EL (cell line): ENCODE data around the gene CCDC154.

ENCODE experiments used
- DNase-seq: peaks from one replicate; pipeline ENCODE4 v3.0.0-alpha.2; 2016

The CCDC154 gene

DNA sequence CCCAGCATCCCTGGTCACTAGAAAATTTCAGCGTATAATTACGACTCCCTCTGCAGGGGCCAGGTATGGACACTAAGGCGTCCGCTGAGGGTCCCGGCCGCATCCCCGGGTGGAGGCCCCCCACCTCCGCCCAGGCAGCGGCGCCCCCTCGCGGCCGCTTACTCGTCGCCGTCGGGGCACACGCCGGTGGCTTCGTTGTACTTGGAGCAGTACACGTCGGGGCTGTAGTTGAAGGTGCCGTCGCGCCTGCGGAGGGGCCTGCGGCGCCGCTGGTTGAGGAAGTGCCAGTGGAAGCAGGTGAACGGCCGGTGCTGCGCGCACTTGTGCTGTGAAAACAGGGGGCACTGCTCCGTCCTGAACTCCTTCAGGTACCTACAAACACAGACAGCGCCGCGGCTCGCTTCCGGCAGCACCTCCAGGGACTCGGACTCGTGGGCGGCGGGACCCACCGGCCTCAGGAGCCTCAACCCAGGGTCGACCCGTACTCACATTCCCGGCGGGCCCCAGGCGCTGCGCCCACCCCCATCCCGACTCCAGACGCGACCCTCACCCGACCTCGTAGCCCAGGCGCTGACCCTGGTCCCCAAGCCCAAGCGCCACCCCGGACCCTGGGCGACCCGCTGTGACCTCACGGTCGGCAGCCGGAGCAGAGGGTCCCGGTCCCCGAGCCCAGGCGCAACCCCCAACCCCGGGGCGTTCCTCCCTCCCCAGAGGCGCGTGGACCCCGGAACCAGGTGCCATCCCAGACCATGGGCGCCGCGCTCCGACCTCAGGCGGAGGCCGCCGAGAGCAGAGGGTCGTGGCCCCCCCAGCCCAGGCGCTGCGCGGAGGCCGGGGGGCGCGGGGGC lies 30.4 kb downstream of the CCDC154 start:
- DNase-seq, result peak; percentile 42

DNA sequence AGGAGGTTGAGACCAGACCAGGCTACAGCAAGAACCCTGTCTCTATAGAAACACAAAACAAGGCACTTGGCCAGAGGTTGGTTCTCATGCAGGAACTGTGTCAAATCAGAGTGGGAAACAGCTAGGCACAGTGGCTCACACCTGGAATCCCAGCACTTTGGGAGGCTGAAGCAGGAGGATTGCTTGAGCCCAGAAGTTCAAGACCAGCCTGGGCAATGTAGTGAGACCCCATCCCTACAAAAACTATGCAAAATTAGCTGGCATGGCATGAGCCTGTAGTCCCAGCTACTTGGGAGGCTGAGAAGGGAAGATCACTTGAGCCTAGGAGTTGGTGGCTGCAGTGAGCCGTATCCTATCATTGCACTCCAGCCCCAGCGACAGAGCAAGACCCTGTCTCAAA lies 31.5 kb downstream of the CCDC154 start:
- no peak for DNase-seq

DNA sequence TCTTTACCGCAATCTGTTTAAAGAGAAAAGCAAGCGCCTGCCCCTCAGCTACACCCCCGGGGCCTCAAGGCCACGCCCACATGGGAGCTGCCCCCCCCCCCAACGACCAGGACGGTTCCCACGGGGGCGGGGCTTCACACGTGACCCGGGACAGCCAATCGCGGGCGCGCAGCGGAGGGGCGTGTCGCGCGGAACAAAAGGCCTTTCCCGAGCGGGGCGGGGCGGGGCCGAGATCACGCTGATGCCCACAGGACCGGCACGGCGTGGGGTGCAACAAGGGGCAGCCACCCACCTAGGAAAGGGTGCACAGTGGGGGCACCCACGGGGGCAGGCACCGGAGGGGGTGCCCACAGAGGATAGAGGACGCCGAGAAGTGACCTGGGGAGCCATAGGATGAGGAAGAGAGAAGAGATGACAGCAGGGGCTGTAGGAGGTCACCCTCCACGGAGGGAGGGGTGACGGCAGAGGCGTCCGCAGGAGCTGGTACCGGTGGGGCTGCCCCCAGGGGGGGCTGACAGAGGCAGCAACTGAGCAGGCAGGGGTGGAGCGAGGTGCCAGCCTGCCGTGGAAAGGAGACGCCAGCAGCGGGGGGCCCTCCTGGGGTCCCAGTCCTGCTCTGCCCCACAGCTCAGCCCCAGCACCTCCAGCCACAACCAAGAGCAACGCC lies 36.1 kb downstream of the CCDC154 start:
- DNase-seq, result peak; percentile 87

DNA sequence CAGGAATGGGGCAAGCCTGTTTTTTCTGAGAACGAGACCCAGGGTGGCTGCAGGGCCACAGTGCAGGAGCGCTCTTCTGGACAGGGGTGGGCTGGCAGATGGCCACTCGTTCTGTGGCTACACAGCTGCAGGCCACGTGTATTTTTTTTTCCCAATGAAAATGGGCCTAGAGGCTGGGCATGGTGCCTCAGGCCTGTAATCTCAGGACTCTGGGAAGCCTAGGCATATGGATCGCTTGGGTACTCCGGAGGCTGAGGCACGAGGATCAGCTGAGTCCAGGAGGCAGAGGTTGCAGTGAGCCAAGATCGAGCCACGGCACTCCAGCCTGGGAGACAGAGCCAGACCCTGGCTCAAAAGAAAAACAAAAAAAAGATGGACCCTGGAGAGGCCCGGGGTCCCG lies 36.6 kb downstream of the CCDC154 start:
- no peak for DNase-seq

DNA sequence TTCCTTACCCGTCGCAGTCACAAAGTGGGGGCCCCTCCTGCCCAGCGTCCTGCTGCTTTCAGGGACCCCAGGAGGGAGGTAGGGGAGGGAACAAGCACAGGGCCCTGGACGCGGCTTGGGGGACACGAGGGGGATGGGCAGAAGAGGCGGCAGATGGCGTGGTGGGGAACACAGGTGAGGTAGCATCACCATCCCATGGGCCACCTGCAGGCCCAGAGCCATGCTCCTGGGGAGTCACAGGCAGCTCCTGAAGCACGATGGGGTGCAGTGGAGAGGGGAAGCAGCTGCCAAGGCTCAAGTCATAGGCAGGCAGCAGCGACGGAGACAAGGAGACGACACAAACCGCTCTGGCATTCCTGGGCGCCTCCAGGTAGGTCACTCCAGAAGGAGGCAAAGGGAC lies 40.6 kb downstream of the CCDC154 start:
- DNase-seq, result no peak

DNA sequence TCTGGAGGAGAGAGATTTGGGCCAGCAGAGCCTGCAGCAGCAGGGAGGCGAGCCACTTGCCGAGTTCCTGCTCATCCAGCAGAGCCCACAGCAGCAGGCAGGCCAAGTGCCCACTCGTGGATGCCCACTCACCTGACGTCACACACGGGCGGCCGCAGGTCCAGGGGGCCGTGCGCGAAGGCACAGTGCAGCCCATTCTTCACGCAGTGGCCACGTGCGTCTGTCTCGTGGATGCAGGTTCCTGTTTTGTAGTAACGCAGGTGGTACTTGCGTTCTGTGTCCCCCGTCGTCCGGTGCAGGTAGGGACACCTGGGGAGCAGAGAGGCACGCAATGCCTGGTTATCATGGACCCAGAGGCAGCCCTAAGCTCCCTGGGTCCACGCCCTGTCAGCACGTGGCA lies 41.3 kb downstream of the CCDC154 start:
- DNase-seq, result no peak

DNA sequence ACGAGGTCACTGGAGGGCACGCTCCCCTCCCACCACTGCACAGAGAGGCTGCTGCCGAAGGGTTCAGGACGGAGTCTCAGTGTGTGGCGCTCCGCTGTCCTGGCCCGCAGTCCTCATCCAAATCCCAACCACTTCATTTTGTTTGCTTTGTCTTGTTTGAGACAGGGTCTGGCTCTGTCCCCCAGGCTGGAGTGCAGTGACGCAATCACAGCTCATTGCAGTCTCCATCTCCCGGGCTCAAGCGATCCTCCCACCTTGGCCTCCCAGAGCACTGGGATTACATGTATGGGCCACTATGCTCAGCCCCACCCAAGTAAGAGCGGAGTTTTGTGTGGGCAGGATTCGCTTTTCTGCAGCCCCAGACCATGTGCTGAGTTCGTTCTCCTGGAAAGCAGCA lies 42.6 kb downstream of the CCDC154 start:
- no peak for DNase-seq

DNA sequence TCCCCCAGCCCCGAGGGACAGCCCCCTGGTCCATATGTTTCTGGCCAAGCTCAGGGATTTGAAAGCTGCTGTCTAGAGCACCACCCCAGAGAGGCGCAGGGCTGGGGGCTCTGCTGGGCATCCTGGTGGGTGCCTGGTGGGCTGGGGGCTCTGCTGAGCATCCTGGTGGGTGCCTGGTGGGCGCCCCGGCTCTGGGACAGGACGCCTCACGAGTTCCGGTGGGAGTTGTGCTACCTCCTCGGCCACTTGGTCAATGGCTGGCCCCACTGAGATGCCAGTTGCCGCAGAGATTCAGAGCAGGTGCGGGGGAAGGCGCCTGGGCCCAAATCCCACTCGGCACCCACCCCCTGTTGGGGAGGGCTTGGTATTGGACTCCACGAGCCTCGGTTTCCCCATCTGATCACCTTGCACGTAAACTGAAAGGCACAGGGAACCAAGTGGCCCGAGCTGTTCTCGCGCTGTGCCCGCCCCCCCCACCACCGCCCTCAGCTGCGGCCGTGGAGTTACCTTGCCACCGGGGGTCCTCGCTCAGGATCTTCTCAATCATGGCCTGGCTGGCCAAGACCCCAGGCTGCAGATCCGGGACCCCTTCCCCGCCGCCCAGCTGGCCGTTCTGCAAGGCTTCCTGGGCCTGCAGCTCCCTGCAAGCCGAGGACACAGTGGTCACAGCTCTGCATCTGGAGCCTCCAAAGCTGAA lies 43.1 kb downstream of the CCDC154 start:
- DNase-seq, result no peak

DNA sequence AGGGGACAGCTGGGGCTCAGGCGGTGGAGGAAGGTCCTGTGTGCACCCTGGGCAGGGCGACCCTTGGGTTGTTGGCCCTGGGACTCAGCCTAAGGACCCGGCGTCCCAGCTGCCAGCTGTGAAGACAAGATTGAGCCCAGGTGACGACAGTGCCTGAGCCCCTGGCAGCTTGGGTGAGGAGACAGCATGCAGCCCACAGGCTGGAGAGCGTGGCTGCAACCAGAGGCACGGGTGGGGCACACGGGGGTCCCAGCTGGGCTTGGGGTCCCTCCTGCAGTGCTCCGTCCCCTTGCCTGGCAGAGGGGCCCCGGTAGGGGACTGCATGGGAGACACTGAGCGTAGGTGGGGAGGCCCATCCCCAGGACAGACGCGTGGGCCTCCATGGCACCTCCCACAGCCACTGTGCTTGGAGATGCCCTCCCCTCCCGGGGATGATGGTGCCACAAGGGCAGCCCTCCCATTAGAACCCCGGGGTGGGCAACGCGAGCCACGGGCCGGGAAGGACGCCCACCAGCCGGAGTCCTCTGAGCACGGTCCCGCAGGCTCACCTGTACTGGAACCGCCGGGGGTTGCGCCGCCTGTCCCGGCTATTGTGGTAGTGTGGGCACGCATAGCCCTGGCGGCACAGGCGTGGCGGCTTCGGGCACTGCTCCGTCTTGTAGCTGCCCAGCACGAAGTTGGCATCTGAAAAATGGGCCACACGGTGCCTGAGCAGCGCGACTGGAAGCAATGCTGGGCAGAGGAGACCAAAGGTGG lies 45.4 kb downstream of the CCDC154 start:
- no peak for DNase-seq

DNA sequence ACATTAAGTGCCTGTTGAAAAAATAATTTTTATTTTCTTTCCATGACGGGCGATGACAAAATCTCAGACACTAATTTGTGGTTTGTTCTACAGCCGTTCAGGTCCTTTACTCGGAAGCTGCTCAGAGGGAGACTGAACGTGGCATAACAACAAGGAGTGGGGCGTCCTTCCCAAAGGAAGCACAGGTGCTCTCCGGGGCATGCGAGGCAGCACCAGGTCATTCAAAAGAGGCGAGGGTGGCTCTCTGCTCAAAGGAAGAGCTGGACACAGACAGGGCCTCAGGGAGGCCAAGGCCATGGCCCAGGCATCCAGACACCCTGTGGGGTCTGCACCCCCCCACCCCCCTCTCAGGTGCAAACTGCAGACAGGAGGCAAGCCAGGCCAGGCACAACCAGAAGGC lies 46.0 kb downstream of the CCDC154 start:
- DNase-seq, result no peak

DNA sequence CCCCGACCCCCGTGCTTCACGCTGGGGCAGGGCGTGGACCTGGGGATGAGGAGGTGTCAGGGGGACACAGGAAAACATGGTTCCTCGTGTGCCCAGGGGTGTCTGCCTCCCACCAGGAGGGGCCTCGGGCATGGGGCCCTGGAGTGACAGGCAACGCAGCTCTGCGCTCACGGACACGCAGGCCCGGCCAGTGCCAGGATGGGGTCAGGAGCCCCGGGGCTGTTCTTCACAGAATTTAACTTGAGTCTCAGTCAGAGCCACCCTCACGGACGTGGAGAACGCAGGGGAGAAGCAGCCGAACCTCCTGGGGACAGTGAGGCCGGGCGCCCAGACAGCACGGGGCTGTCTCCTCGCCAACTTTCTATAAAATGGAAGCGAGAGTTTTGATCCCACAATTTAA lies 46.6 kb downstream of the CCDC154 start:
- no peak for DNase-seq

DNA sequence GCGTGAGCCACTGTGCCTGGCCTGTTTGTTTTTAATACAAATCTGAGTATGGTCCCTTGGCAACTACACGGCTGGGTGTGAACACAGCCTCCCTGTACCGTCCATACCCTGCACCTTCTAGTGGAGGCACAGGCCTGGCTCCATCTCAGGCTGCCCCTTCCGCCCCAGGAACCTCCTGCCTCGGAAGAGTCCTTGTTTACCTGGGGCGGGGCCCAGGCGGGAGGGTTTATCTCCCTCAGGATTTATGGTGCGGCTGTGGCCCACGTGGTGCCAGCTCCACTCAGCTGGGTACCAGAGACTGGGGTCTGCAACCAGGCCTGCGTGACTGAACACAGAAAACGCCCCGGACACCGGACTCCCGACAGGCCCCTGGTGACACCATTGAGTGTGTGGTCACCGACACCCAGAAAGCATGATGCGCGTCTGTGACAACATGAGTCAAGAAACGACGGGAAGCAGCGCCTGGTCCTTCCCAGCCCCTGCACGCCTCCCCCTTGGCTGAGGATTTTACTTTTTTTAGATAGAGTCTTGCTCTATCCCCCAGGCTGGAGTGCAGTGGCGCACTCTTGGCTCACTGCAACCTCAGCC lies 48.8 kb downstream of the CCDC154 start:
- DNase-seq, result no peak

DNA sequence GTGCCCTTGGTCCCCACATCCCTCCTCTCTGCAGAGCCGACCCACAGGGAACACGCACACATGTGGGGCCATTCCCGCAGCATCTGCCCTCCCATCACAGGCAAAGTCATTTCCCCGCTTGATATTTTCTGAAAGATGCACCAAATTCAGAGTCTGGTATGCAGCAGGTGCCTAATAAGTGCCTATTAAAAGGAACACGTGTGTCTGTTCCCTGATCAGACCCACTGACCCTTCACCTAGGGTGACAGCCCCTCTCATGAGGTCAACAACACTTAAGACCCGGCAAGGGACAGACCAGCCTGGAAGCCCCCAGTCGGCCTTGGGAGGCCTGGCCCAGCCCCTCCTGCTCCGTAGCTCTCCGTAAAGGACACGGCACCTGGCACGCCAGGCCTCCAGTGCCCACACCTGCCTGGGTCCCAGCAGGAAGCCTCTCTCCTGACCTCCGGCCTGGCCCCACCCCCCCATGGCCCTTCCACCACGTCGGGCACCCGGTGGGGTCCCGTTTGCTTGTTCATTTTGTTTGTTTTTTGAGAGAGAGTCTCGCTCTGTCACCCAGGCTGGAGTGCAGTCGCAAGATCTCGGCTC lies 49.9 kb downstream of the CCDC154 start:
- DNase-seq, result no peak

DNA sequence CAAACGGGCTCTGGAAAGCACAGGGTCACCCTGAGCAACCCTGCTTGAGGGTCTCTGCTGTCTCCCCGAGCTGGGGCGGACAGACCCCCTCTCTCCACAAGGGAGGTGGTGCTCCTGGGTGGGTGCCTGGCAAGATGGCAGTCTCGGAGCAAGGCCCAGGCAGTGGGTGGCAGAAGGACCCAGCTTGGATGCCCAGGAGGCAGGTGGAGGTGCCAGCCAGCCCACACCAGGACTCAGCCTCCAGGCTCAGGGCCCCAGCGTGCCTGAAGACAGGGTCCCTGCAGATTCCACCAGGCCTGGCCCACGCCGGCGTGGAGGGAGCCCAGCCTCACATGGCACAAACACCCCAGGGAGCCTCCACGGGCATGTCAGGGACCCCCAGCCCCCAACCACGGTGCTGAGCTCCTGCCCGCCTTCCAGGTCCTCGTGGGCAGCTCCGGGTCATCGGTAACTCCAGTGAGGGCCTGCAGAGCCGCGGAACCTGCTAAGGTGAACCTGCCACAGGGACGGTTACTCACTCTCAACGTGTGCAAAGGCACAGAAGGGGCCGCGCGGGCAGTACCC lies 50.7 kb downstream of the CCDC154 start:
- no peak for DNase-seq

DNA sequence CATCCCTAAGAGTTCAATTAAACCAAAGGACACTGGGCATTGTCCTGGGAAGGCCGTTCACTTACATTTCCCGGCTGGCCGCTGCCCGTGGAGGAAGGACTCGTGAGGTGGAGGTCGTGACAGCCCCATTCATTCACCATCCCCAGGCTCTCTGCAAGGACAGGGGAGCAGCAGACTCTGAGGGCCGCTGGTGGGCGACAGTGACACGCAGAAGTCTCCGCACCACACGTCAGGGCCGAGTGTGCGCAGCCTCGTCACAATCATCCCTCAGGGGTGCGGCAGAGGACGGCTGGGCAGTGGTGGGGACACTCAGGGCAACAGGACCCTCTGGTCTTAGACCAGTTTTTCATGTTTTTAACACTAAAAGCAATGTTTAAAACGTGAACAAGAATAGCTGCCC lies 51.5 kb downstream of the CCDC154 start:
- DNase-seq, result no peak

DNA sequence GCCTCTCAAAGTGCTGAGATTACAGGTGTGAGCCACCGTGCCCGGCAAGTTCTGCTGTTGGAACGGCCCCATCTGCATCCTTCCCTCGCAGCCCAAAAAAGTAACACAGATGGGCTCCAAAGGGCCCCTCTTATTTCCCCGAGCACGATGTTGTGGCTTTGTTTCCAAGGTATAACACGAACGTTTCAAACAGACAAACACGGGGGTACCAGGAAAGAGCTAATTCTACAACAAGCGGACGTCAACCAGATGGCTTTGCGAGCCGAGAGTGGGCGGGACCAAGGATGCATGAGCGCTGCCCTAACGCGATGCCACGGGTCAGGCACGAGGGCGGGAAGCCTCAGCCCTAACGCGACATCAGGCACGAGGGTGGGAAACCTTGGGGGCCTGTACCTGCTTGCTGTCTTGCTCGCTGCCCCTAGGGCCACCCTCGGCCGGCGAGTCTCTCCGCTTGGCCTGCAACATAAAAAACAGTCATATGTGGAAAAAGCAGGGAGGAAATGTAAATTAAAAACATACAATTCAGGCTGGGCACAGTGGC lies 54.0 kb downstream of the CCDC154 start:
- no peak for DNase-seq

DNA sequence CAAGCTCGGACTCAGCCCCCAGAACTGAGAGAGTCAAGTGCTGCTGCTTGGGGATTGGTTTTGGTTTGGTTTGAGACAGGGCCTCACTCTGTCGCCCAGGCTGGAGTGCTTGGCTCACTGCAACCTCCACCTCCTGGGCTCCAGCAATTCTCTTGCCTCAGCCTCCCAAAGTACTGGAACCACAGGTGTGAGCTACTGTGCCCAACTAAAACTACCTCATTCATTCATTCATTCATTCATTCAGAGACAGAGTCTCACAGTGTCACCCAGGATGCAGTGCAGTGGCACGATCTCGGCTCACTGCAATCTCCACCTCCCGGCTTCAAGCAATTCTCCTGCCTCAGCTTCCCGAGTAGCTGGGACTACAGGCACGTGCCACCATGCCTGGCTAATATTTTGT lies 54.6 kb downstream of the CCDC154 start:
- DNase-seq, result no peak

DNA sequence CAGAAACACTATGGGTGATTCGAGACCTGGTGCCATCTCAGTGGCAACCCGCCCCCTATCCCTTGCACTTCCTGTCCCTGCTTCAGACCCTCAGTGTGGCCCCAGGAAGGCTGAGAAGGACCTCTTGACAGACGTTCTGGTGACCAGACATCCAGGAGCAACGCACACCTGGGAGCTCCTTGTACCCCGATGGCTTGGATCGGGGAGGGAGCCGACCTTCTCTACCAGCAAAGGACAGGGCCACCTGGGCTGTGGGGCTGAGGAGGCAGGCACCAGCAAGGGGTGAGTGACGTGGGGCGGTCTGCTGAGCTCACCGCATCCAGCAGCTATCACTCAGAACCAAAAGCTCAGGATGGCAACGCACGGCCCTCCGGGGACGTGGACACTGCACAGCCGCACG lies 57.0 kb downstream of the CCDC154 start:
- DNase-seq, result no peak

DNA sequence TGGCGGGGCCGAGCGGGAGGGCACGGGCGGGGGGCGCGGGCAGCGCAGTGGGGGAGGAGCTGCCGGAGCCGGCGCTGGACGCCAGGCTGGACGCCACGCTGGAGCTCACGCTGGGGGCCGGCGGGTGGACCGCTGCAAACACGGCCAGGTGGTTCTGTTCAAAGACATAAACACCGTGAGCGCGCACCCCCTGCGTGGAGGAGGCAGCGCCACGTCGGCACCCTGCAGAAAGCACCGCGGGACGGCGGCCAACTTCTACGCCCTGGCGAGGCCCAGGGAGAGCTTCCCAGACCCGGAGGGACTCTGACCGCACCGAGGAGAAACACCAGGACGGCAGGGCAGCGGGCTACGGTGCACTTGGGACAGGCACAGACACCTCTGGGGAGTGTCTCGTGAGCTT lies 59.1 kb downstream of the CCDC154 start:
- no peak for DNase-seq
